Pons (tissue), 1 donor: ENCODE results near the gene MAN1A1.
"Not testable (repeated sequence)": the region's sequence is repeated elsewhere in the genome, so short reads cannot be mapped to it uniquely, and the experiment has no call there.

Experiments used
- DNase-seq: peaks from one replicate; pipeline ENCODE4 v3.0.0-alpha.2; 2016; ENCODE audit warnings: low spot score

The MAN1A1 gene

GRCh38 chr6:119349361-119350201 lies at the start of gene MAN1A1:
Gene MAN1A1, minus strand, starts transcription at chr6:119349761. Its CDS starts 696 bp downstream, at chr6:119349065.
- DNase-seq = peak; percentile 75

DNA sequence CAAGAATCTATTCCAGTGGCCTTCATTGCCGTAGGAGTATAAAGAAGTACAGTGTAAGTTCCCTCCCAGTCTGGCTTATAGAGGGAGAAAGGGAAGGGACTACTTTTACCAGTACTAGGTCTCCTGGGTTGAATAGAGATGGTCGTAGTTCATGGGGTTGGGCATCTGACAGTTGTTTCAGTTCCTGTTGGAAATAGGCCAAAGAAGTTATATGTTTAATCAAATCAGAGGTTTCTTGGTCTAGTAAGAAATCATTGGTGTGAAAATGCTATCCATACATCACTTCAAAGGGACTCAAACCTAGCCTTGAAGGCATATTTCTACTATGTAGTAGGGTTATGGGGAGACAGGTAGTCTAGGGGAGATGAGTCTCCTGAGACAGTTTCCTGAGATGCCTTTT lies 45.6 kb upstream of the MAN1A1 start:
- no peak for DNase-seq

DNA sequence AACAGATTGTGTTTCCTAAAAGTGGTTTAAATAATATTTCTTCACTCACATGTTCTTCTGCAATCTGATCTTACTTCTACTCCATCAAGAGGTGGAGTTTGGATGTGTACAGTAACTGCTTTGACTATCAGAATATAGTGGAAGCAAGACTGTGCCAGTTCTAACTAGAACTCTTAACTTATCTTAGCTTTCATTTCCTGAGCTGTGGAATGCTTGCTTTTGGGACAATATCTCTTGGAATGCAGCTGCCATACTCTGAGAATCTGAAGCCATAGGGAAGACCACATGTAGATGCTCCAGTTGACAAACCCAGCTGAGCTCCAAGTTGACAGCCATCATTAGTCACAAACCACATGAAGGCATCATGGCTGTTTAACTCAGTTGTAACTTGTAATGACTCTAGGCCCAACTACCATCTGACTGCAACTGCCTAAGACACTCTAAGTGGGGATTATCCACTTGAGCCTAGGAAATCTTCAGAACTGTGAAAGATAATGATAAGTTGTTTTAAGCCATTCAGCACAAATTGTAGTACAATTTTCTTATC lies 40.8 kb upstream of the MAN1A1 start:
- DNase-seq = no peak

GRCh38 chr6:119385994-119386393 lies 36.4 kb upstream of the MAN1A1 start:
- no peak for DNase-seq

DNA sequence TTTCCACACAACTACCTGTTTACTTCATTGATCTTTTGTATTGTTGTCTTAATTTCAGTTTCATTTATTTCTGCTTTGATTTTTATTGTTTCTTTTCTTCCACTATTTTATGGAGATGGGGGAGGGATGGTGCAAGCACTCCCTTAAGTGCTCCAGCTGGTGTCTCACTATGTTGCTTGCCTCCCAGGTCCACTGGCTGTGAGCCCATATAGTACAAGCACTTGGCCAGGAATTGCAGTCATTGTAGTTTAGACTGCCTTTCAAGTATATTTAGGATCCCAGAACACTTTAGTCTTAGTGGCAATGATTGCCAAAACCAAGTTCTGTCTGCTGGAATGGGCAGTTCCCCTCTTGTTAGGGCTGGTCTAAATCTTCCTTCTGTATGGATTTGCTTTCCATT lies 34.9 kb upstream of the MAN1A1 start:
- DNase-seq = no peak

- no peak for DNase-seq
Measured at GRCh38 chr6:119379809-119380208, 30.2 kb upstream of the MAN1A1 start.

GRCh38 chr6:119377043-119377442 lies 27.5 kb upstream of the MAN1A1 start:
- DNase-seq = not testable (repeated sequence)

GRCh38 chr6:119370080-119370479 lies 20.5 kb upstream of the MAN1A1 start:
- no peak for DNase-seq

GRCh38 chr6:119368921-119369320 lies 19.4 kb upstream of the MAN1A1 start:
- DNase-seq = no peak

DNA sequence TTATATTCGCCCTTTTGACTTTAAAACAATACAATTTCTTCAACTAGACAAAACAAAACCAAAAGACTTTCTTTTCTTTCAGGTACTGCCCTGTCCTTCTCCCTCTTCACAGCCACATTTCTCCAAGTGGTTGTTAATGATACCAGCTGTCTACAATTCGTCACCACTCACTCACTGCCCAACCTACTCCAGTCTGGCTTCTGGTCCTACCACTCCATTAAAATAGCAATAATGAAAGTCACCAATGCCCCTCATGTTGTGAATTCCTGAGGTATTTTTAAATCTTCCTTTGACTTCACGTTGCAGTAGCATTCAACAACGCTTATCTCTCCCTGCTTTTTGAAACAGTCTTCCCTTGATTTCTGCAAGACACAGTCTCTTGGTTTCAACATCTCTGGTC lies 11.6 kb upstream of the MAN1A1 start:
- no peak for DNase-seq

DNA sequence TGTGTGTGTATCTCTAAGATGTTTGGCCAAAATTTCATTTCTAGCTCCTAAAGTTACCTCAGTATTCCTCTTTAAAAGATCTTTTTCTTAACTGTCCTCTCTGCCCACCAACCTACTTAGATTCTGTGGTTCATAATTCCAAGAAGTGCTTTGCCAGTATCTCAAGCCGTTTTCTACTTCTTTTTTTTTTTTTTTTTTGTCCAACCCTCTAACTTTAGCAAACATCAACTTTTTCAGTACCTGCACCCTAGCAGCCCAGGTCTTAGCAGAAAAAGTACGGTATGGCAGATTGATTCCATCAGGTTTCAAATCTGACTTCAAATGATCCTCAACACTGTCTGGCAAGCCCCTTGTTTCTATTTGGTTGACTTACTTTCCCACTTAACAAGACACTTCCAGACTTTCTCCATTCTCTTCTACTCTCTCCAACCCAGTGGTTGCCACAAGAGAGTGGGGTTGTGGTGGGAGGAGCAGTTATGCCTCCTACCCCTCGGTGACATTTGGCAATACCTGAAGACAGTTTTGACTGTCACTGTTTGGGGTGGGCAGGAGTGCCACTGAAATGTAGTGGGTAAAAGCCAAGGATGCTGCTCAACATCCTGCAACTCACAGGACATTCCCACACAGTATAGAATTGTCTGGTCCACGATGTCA lies 10.8 kb upstream of the MAN1A1 start:
- no peak for DNase-seq

GRCh38 chr6:119355890-119356289 lies 6.3 kb upstream of the MAN1A1 start:
- no peak for DNase-seq

DNA sequence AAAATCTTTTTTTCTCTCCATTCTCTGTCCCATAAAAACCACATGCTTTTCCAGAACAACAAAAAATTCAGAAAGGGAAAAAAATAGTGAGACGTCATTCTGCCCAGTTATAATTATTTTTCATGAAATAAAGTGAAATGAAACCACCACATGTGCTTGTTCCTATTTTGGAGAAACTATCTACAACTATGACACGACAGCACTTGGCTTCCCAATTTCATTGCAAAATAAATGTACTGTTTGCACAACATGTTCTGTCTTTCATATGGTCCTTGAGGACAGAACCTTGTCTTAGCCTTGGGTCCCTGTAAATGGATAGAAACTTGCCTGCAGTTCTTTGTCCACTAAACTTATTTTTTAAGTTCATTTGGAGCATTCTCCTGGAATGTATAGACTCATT lies 5.6 kb upstream of the MAN1A1 start:
- no peak for DNase-seq

DNA sequence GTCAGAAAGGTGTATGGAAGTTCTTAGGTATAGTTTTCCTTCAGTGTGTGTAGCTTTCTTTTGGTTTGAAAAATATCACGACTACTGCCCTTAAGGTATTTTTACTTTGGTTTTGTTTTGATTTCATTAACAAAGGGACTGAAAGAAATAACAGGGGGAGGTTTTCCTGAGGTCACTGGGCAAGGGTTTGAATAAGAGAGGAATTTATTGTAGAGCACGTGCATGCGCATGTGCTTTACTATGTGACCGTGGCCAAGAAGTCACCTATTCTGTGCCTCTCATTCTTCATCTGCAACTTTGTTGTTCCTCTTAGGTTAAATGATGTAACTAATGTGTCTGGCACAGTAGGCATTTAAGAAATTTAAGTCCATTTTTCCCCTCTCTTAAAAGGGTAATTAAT lies 4.1 kb upstream of the MAN1A1 start:
- DNase-seq = no peak

DNA sequence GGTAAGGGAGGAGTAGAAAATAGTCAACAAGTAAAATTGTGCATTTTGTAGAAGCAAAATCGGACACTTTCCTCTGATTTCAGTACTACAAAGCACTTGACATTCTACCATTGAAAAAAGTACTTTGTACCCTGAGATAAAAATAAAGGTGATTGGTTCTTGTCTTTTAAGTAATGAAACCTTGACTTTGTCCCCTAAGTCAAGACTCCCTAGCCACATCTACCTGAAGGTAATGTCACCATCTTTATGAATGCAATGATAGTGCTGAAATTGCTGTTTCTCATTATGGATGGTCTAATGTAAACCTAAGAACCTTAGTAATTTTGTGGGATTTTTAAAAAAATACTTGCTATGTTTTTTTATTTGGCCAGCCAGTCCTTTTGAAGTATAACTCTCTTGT lies 2.4 kb upstream of the MAN1A1 start:
- no peak for DNase-seq

- no peak for DNase-seq
Measured at GRCh38 chr6:119350952-119351372, 1.4 kb upstream of the MAN1A1 start.

DNA sequence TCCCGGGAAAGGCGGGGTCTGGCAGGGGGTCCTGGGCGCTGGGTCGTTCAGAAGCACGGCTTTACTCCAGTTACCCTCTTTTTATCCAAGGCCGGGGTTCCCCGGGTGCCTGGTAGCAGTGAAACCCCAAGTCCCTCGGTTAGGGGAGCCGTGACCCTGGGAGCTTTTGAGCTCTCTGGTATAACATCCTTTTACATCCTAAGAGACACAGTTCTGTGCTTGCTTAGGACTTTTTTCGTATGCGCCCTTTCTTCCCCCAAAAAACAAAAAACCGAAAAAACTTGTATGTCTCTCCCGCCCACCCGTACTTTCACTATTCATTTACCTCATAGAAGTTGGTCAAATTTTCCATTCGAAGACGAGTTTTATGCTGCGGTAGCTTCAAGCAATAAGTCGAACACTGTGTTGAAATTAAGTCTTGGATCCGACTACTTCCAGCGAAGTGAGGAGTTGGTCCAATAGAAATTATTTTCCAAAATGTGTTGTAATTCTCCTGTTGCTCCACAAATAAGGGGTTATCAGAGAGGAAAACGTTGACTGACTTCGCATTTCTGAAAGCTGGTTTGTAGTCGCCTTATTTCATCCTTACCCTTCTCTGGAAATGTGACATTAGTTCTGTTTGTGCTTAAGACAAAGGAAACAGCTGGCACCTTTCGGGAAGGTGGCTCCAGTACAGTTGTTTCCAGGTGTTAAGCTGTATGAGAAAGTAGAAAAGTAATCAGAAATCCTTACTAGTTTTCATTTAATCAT lies 816 bp upstream of the MAN1A1 start:
- peak; percentile 60 for DNase-seq

GRCh38 chr6:119348748-119349360 lies 707 bp downstream of the MAN1A1 start:
- no peak for DNase-seq

GRCh38 chr6:119348096-119348747 lies 1.3 kb downstream of the MAN1A1 start:
- no peak for DNase-seq

GRCh38 chr6:119347466-119348095 lies 2.0 kb downstream of the MAN1A1 start:
- DNase-seq = peak; percentile 63

GRCh38 chr6:119346936-119347335 lies 2.6 kb downstream of the MAN1A1 start:
- no peak for DNase-seq
